ENCODE results near the gene ADRA2A. TPM values are rescaled to one million over a fixed set of nuclear protein-coding genes. Genes with fewer than 3 reads are reported as not detected.

Gene ADRA2A
- total RNA-seq, 1 experiment from 2014 or later = not detected

Other genes starting within 250 kb of the ADRA2A start
- gene PDCD4, start 205.1 kb upstream of the ADRA2A start, total RNA-seq (2014; rRNA removed; shearing (Covaris generic)) = 32.6 and 36.8 TPM in 2 replicates
- 21.5 and 43.3 TPM in 2 replicates for gene BBIP1, start 157.8 kb upstream of the ADRA2A start, total RNA-seq (2014; rRNA removed; shearing (Covaris generic))
- gene SHOC2, start 157.4 kb upstream of the ADRA2A start, total RNA-seq (2014; rRNA removed; shearing (Covaris generic)) = 20.8 and 29.0 TPM in 2 replicates

Measured in H4 (cell line).